PC-9 (cell line): ENCODE results near the gene PPP2R2B.

Source experiments
- CTCF ChIP-seq: fragments of 200-600 bp; sonication (generic); conservative IDR thresholded peaks from 2 replicates; pipeline ENCODE4 v1.6.1; 2017; ENCODE audit warnings: mixed run types, antibody characterized with exemption, mild to moderate bottlenecking, moderate library complexity
- EZH2 ChIP-seq: fragments of 200-600 bp; sonication (generic); IDR thresholded peaks from 2 replicates; pipeline ENCODE4 v1.8.0; 2017; ENCODE audit warnings: antibody characterized with exemption, low read depth

DNA sequence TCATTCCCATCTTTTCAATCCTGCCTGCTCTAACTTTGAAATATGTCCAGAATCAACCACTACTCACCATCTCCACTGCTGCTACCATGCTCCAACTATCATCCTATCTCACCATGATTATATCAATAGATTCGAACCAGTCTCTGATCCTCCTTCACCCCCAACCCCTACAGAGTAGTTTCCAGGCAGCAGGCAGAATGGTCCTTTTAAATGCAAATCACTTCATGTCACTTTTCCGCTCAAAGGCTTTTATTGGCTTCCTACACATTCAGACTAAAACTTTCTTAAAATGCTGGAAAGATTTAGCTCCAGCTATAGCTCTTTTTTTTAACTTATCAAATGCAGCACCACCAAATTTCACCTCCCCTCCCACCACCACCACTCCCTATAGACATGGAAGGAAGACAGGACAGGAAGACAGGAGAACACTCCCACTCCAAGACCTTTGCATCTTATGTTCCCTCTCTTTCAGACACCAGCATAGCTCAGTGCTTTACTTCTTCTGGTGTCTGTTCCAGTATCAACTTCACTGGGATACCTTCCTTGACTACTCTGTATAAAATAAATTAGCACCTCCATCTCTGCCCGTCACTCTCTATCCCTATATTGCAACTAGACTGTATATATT, 9.9 kb upstream of the PPP2R2B start:
- TF ChIP-seq CTCF: no peak
- no peak for TF ChIP-seq EZH2
